HEK293 (cell line): ENCODE results near the gene CSNK1E.

ENCODE experiments used
- CTCF ChIA-PET: fragments of 350-600 bp; formaldehyde crosslinking; extraction: SDS; loops from one replicate; lab custom pipeline; 2021; ENCODE audit warnings: antibody characterized with exemption; lab: Yijun Ruan, JAX
- POLR2A ChIA-PET: fragments of 300-600 bp; formaldehyde crosslinking; extraction: SDS; loops from one replicate; lab custom pipeline; 2020; ENCODE audit warnings: antibody characterized with exemption, inconsistent platforms; lab: Yijun Ruan, JAX
- H3K27ac ChIP-seq: fragments of 200-500 bp; sonication (Bioruptor generic); 2 replicates; pipeline ENCODE4 v1.5.1; 2014; ENCODE audit warnings: low read depth, low read length, control low read depth, inconsistent platforms; ENCODE audit errors: extremely low read depth
- H3K36me3 ChIP-seq, 2 experiments: fragments of 200-500 bp in 1 of 2; sonication (Bioruptor generic) in 1 of 2; 1 replicate in 1 of 2; 2 replicates in 1 of 2; pipeline ENCODE4 v1.5.1; 2014 to 2017; ENCODE audit warnings: inconsistent platforms in 2 of 2, low read length in 2 of 2; ENCODE audit not compliant: control insufficient read depth in 2 of 2, insufficient read depth in 1 of 2
- H3K4me1 ChIP-seq: fragments of 200-500 bp; sonication (Bioruptor generic); 2 replicates; pipeline ENCODE4 v1.5.1; 2014; ENCODE audit warnings: mild to moderate bottlenecking, low read length, inconsistent platforms; ENCODE audit not compliant: control insufficient read depth, insufficient read depth
- H3K4me3 ChIP-seq: 2 replicates; pipeline ENCODE4 v1.5.1; 2011; ENCODE audit warnings: low read depth, mild to moderate bottlenecking, control low read depth, low read length, moderate library complexity
- H3K9me3 ChIP-seq: fragments of 200-500 bp; sonication (Bioruptor generic); 2 replicates; pipeline ENCODE4 v1.5.1; 2014; ENCODE audit warnings: low read depth, low read length, inconsistent platforms; ENCODE audit not compliant: control insufficient read depth, insufficient read depth
- GLIS1 ChIP-seq: fragments of 450-650 bp; formaldehyde crosslinking; IDR thresholded peaks from 2 replicates; pipeline ENCODE4 v1.5.1; 2016; ENCODE audit warnings: missing biosample characterization, missing genetic modification characterization
- TRIM28 ChIP-seq: IDR thresholded peaks from 2 replicates; pipeline ENCODE4 v1.6.1; 2011; ENCODE audit warnings: low read length, control low read depth, borderline replicate concordance
- WT1 ChIP-seq: fragments of 450-650 bp; formaldehyde crosslinking; IDR thresholded peaks from 2 replicates; pipeline ENCODE4 v1.5.1; 2016; ENCODE audit warnings: missing biosample characterization, missing genetic modification characterization
- ZBTB17 ChIP-seq: fragments of 450-650 bp; formaldehyde crosslinking; IDR thresholded peaks from 2 replicates; pipeline ENCODE4 v1.5.1; 2016; ENCODE audit warnings: missing biosample characterization, missing genetic modification characterization
- ZBTB20 ChIP-seq: fragments of 450-650 bp; formaldehyde crosslinking; IDR thresholded peaks from 2 replicates; pipeline ENCODE4 v1.5.1; 2016; ENCODE audit warnings: missing biosample characterization, missing genetic modification characterization
- ZNF146 ChIP-seq: fragments of 450-650 bp; formaldehyde crosslinking; IDR thresholded peaks from 2 replicates; pipeline ENCODE4 v1.5.1; 2016; ENCODE audit warnings: missing biosample characterization, missing genetic modification characterization
- ZNF175 ChIP-seq: fragments of 450-650 bp; formaldehyde crosslinking; IDR thresholded peaks from 2 replicates; pipeline ENCODE4 v1.5.1; 2016; ENCODE audit warnings: missing biosample characterization, missing genetic modification characterization
- ZNF2 ChIP-seq: fragments of 450-650 bp; formaldehyde crosslinking; IDR thresholded peaks from 2 replicates; pipeline ENCODE4 v1.5.1; 2016; ENCODE audit warnings: missing biosample characterization, missing genetic modification characterization
- ZNF221 ChIP-seq: fragments of 450-650 bp; formaldehyde crosslinking; IDR thresholded peaks from 2 replicates; pipeline ENCODE4 v1.5.1; 2017; ENCODE audit warnings: missing biosample characterization, missing genetic modification characterization, borderline replicate concordance
- ZNF26 ChIP-seq: fragments of 450-650 bp; formaldehyde crosslinking; IDR thresholded peaks from 2 replicates; pipeline ENCODE4 v1.5.1; 2016; ENCODE audit warnings: missing biosample characterization, missing genetic modification characterization
- ZNF324 ChIP-seq: fragments of 450-650 bp; formaldehyde crosslinking; IDR thresholded peaks from 2 replicates; pipeline ENCODE4 v1.5.1; 2016; ENCODE audit warnings: missing biosample characterization, missing genetic modification characterization
- ZNF335 ChIP-seq: fragments of 450-650 bp; formaldehyde crosslinking; conservative IDR thresholded peaks from 2 replicates; pipeline ENCODE4 v1.5.1; 2016; ENCODE audit warnings: missing biosample characterization, missing genetic modification characterization
- ZNF362 ChIP-seq: fragments of 450-650 bp; formaldehyde crosslinking; IDR thresholded peaks from 2 replicates; pipeline ENCODE4 v1.5.1; 2016; ENCODE audit warnings: missing biosample characterization, missing genetic modification characterization
- ZNF423 ChIP-seq: fragments of 450-650 bp; formaldehyde crosslinking; IDR thresholded peaks from 2 replicates; pipeline ENCODE4 v1.5.1; 2016; ENCODE audit warnings: missing biosample characterization, missing genetic modification characterization
- ZNF513 ChIP-seq: fragments of 450-650 bp; IDR thresholded peaks from 2 replicates; pipeline ENCODE4 v1.5.1; 2018; ENCODE audit warnings: missing biosample characterization, missing genetic modification characterization
- ZNF521 ChIP-seq: fragments of 450-650 bp; formaldehyde crosslinking; IDR thresholded peaks from 2 replicates; pipeline ENCODE4 v1.5.1; 2017; ENCODE audit warnings: missing biosample characterization, mild to moderate bottlenecking, missing genetic modification characterization
- ZNF596 ChIP-seq: fragments of 450-650 bp; IDR thresholded peaks from 2 replicates; pipeline ENCODE4 v1.5.0; 2018; ENCODE audit warnings: missing biosample characterization, mild to moderate bottlenecking, missing genetic modification characterization, moderate library complexity
- ZNF664 ChIP-seq: fragments of 450-650 bp; formaldehyde crosslinking; IDR thresholded peaks from 2 replicates; pipeline ENCODE4 v1.5.1; 2016; ENCODE audit warnings: missing biosample characterization, missing genetic modification characterization
- ZNF76 ChIP-seq: fragments of 450-650 bp; formaldehyde crosslinking; IDR thresholded peaks from 2 replicates; pipeline ENCODE4; 2016; ENCODE audit warnings: low read depth, missing biosample characterization, missing genetic modification characterization, borderline replicate concordance
- ZNF785 ChIP-seq: fragments of 450-650 bp; formaldehyde crosslinking; IDR thresholded peaks from 2 replicates; pipeline ENCODE4 v1.5.1; 2016; ENCODE audit warnings: missing biosample characterization, missing genetic modification characterization
- ZNF843 ChIP-seq: fragments of 450-650 bp; formaldehyde crosslinking; IDR thresholded peaks from 2 replicates; pipeline ENCODE4 v1.5.1; 2016; ENCODE audit warnings: missing biosample characterization, missing genetic modification characterization
- ZXDB ChIP-seq: fragments of 450-650 bp; formaldehyde crosslinking; IDR thresholded peaks from 2 replicates; pipeline ENCODE4 v1.5.1; 2016; ENCODE audit warnings: missing biosample characterization, missing genetic modification characterization
- TF ChIP-seq, protein P1 (sequence below): fragments of 450-650 bp; formaldehyde crosslinking; IDR thresholded peaks from 2 replicates; pipeline ENCODE4 v1.5.1; 2016; ENCODE audit warnings: missing biosample characterization, missing genetic modification characterization, low read depth
- TF ChIP-seq, protein P2 (sequence below): fragments of 450-650 bp; formaldehyde crosslinking; IDR thresholded peaks from 2 replicates; pipeline ENCODE4 v1.5.1; 2016; ENCODE audit warnings: missing biosample characterization, missing genetic modification characterization, low read depth

CSNK1E gene

GRCh38 chr22:38318792-38319773 is 1.9 kb upstream of the CSNK1E start (continued):
- TF ChIP-seq ZNF335, result 0 out of 2 replicates have a peak, but pooled peaks have one; percentile 9
- TF ChIP-seq ZNF664, result peak; percentile 92
- peak; percentile 70 for TF ChIP-seq WT1 (tag by site-specific recombination)

- H3K4me3 ChIP-seq, result peak overlapping the region; percentile 52
- CTCF ChIA-PET, result interaction anchor here (1.0 kb wide), 1 partner anchor 363 kb away, joined by 3 read pairs; the partner anchor contains the start of gene TOMM22
- TF ChIP-seq ZNF785 (tag by site-specific recombination) (no peak), ZNF596 (tag by site-specific recombination) (no peak), ZNF362 (tag by site-specific recombination) (no peak), ZNF423 (tag by site-specific recombination) (no peak), ZNF521 (no peak), TRIM28 (peak; percentile 78), ZNF324 (no peak; the same call in 1 of the 2 replicates), ZNF843 (tag by site-specific recombination) (no peak), ZNF26 (no peak), ZBTB17 (tag by site-specific recombination) (peak; percentile 34; the same call in 1 of the 2 replicates), ZNF513 (no peak), GLIS1 (peak; percentile 44; the same call in 1 of the 2 replicates), ZNF76 (peak; percentile 66; the same call in 1 of the 2 replicates), ZBTB20 (0 out of 2 replicates have a peak, but pooled peaks have one; percentile 43), ZNF175 (tag by site-specific recombination) (no peak), ZNF221 (tag by site-specific recombination) (no peak), ZNF2 (no peak), ZXDB (tag by site-specific recombination) (peak; percentile 6; the same call in 1 of the 2 replicates), ZNF146 (tag by site-specific recombination) (no peak)
- TF ChIP-seq, protein P1, sequence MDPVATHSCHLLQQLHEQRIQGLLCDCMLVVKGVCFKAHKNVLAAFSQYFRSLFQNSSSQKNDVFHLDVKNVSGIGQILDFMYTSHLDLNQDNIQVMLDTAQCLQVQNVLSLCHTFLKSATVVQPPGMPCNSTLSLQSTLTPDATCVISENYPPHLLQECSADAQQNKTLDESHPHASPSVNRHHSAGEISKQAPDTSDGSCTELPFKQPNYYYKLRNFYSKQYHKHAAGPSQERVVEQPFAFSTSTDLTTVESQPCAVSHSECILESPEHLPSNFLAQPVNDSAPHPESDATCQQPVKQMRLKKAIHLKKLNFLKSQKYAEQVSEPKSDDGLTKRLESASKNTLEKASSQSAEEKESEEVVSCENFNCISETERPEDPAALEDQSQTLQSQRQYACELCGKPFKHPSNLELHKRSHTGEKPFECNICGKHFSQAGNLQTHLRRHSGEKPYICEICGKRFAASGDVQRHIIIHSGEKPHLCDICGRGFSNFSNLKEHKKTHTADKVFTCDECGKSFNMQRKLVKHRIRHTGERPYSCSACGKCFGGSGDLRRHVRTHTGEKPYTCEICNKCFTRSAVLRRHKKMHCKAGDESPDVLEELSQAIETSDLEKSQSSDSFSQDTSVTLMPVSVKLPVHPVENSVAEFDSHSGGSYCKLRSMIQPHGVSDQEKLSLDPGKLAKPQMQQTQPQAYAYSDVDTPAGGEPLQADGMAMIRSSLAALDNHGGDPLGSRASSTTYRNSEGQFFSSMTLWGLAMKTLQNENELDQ, result no peak
- TF ChIP-seq, protein P2, sequence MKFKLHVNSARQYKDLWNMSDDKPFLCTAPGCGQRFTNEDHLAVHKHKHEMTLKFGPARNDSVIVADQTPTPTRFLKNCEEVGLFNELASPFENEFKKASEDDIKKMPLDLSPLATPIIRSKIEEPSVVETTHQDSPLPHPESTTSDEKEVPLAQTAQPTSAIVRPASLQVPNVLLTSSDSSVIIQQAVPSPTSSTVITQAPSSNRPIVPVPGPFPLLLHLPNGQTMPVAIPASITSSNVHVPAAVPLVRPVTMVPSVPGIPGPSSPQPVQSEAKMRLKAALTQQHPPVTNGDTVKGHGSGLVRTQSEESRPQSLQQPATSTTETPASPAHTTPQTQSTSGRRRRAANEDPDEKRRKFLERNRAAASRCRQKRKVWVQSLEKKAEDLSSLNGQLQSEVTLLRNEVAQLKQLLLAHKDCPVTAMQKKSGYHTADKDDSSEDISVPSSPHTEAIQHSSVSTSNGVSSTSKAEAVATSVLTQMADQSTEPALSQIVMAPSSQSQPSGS, result no peak
These were observed 922 bp upstream of the CSNK1E start for GRCh38 chr22:38317995-38318715.

More at GRCh38 chr22:38317995-38318715, 922 bp upstream of the CSNK1E start:
- H3K9me3 ChIP-seq, result no peaks in the 10 kb centered on the region
- H3K4me1 ChIP-seq, result peaks cover 18% of the 10 kb centered on the region
- H3K36me3 ChIP-seq, result peaks cover 0 to 23% of the 10 kb centered on the region in 2 experiments; a peak in 1 of 3 replicates
- H3K27ac ChIP-seq, result peak overlapping the region; percentile 100
- POLR2A ChIA-PET, result interaction anchor here (0.7 to 2.1 kb wide), 11 partner anchors 12 to 254 kb away, joined by 3 to 7 read pairs (median 3); partner anchors contain the start of gene MAFF
